ENCODE results near the gene RREB1.
"Not testable (repeated sequence)": the region's sequence is repeated elsewhere in the genome, so short reads cannot be mapped to it uniquely, and the experiment has no call there.

RREB1 gene

DNA sequence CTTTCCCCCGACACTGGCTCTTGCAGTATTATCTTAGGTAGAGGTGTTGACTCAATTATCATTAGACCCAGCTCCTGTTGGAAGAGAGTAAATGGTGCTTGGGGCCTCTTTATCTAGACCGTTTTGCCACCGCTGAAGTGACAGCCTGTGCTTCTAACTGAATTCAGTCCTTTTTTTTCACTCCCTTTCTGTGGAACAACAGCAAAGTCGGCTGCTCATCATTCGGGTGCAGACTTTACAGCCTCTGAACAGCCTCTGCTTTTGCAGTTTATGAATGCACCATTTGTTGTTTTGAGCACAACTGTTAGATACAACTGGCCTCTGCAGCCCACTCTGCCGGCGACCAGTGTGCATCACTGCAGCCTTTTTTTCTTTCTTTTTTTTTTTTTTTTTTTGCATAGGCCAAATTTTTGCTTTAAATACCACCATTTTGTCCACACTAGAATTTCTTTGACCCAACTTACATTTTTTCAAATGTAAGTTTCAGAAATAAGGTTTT lies 35.8 kb downstream of the RREB1 start:
- DNase-seq (ENCODE audit: extremely low read depth in 1 of 2, low read depth in 1 of 2): no peak

DNA sequence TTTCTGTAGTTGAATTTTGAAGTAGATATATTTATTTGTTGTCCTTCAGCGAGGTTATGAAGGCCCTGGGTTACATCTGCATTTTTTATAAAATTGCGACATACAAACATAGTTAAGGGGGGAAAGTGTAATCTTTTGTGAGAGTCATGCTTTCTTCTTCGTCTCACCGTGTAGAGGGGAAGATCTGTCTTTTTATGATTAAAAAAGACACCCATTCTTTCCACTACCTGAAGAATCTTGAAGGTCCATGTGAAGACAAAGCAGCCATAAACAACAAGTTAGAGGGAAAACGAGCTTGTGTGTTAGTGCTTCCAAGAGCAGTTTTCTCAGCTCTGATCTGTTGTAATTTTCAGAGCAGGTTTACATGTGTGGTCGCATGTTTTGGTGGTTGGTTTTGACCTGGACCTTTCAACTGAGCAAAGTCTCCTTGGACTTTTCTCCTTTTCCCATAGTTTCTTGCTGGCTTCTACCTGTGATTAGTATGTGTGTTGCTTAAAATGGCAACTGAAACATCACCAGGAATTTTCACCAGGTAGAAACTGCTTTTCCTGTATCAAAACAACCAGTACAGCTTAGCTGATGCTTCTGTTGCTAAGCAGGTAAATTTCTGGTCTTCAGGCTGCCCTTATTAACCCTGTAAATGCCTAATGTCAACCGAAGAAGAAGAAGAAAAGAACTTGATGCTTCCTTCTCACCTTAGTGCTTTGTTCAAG lies 37.3 kb downstream of the RREB1 start:
- no peak for DNase-seq (ENCODE audit: extremely low read depth in 1 of 2, low read depth in 1 of 2)

DNA sequence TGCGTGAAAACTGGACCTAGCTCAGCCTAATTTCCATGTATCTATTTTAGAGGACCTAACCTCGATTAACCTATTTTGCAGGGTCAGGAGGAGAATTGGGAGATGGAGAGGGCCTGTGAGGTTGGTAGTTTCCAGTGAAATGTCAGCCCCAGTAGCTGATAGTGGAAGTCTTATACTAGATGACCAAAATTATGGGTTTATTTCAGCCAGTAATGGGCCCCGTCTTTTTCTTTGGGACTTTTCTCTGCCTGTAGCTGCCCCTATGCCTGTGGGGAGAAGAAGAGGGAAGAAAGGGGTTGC lies 37.8 kb downstream of the RREB1 start:
- no peak for DNase-seq (ENCODE audit: extremely low read depth in 1 of 2, low read depth in 1 of 2)

DNA sequence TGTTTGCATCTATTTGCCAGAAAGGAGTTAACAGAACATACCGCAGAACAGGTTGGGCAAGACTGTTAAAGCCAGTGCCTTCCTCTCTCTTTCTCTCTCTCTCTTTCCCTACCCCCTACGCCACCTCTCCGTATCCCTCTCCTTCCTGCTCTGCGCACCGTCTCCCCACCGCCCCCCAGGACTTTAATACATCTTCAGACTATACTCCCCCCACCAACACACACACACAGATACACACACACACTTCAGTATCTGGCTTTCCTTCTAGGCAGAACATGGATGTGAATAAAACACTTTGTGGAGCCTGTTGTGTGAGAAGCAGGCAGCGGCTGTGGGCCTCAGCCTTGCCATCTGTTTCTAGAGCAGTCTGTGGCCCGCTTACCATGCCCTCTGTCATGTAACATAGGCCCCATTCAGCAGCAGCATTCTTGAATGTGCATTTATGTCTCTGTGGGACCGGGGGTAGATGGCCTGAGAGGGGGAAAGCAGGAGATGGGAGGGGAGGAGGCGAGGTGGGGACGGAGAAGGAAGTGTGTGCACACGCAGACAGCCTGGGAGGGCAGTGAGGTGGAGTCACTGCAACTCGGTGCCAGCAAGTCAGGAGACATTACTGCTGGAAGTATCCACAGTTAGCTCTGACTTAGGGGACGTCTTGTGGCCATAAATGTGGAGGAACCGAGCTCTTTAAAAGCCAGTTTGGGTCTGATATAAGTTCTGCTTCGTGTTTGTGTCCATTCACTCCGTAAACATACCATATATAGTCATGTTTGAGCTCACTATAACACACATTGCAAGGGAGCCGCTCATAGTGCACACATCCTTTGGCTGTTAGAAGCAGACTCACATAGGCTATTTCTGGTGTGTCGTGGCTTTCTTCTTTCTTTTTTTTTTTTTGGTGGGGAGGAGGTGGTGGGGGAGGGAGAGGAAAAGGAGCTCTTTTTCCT lies 38.4 kb downstream of the RREB1 start:
- DNase-seq (ENCODE audit: extremely low read depth in 1 of 2, low read depth in 1 of 2): no peak

DNA sequence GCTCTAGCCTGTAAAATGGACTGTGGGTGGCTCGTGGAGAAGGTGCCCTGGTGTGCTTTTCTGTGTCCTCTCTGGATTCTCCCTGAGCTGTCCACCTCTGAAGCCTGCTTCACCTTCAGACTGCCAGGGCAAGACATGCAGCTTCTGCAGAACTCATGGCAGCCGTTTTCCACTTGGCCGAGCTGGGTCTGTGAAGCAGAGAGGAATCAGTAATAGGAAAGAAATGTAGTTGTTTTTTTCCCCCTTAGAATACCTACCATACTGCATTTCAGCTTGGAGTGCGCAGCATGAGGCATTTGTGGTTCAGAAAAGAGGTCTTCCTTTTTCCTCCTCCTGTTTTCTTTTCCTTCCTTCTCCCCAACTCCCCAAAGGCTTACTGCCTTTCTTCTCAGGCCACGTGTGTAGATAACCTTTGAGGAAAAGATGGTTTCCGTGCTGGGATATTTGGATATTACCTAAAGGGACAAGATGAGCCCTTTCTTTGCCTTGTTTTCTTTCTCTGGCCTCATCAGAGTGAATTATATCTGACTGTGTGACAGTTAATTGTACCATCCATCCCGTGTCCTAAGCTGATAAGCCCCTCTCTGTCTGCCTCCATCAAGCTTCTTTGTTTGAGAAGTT lies 39.4 kb downstream of the RREB1 start:
- DNase-seq (ENCODE audit: extremely low read depth in 1 of 2, low read depth in 1 of 2): no peak

DNA sequence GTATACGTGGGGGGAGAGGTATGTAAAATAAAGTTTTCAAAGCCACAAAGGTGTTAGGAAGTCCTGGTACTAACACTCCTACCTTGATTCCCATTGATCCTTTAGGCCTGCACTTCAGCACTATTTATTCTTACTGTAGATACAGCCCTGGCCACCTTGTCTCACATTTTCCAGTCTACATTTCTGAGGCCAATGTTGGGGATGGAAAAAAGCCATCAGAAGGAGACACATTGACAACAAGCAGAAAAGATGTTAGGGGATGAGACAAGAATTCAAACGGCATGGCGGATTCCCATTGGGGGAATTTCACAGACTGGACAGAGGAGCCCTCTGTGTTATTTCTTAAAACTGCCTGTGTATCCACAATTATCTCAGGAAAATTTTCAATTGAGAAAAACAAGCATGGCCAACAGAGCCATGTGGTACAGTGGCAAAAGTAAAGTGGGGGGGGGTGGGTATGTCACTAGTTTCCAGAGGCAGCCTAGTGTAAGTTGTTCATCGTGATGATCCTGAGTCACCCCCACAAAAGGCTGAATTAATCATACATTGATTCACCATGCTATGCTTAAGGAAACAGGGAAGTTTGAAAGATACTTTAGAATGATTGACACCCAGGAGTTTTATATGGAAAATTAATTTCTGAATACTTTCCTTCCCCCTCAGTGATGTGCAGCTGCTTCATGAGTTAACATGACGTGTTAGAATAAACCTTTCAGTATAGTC lies 40.5 kb downstream of the RREB1 start:
- DNase-seq (ENCODE audit: extremely low read depth in 1 of 2, low read depth in 1 of 2): no peak

DNA sequence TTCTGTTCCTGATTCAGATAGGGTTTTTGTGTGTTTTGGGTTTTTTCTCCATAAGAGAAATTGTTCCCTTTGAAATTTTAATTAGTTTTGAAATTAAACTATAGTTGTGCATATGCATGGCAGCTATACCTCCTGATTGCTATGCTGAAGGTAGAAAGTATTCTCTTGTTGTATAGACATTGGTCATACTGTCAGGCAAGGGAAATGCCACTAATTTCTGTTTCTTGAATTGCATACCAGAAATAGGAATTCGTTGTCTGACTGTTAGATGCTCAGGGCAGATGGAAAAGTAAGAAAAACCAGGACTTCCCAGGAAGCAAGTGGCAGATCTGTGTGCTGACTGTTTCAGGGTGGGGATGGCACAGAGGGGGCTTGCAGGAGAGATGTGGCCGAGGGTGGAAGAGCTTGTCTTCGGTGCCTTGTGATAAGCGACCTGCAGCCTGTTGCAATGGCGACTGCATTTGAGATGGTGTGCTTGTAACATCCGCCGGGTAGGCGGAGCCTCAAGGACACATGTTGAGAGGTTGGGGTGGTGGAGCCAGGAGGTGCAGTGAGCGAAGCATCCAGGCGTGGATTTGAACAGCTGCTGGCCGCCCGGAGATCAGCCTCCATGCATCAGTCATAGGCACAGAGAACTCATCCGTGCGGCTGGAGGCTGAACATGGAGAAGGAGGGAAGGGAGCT lies 42.8 kb downstream of the RREB1 start:
- DNase-seq (ENCODE audit: extremely low read depth in 1 of 2, low read depth in 1 of 2): no peak

DNA sequence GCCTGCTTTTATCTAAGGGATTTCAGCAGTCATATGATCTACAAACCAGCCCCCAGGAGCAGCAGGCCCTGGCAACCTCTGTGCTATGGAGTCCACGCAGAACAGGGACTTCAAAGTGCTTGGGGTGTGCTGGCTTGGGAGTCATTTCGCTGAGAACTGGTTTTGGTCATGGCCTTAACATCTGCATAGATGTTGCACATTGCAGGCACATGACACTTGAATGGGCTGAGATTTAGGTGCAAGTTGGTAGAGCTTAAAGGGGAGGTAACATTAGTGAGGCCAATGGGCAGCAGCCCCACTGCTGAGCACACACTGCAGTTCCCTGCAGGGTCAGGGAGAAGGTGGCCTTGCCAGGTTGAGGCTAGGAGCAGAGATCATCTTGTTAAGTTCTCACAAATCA lies 43.6 kb downstream of the RREB1 start:
- no peak for DNase-seq (ENCODE audit: extremely low read depth in 1 of 2, low read depth in 1 of 2)

DNA sequence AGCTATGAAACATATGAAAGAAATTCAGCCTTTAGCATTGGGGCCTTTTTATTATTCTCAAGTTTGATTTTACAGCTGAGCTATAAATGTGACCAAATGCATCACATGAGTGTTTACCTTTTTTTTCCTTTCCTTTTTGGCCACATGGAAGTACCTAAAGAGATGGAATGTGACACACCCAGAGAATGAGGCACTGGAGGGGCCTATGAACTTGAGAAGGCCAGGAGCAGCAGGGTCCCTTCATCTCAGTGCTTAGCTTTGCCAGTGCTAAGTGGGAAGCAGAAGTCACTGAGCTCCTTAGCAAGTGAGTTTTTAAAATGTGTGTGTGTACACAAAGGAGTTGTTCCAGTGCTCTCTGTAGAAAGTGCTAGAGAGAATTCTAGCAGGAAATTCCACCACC lies 44.7 kb downstream of the RREB1 start:
- DNase-seq (ENCODE audit: extremely low read depth in 1 of 2, low read depth in 1 of 2): no peak

DNA sequence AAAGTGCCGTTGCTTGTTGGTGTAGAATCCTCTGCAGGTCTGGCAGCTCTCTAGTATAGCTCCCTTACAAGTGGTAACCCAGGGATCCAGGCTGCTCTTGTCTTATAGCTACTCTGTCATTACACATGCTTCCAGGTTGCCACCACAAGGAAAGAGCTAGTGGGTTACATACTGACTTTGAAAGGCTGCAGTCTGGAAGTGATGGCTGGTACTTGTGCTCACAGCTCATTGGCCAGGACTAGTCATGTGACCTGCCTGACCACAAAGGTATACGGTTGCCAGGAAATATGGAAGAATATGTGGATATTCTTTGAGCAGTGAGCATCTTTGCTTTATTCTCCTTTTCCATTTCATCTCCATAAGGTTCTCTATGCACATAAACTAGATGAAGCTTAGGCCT lies 46.0 kb downstream of the RREB1 start:
- DNase-seq (ENCODE audit: extremely low read depth in 1 of 2, low read depth in 1 of 2): no peak

DNA sequence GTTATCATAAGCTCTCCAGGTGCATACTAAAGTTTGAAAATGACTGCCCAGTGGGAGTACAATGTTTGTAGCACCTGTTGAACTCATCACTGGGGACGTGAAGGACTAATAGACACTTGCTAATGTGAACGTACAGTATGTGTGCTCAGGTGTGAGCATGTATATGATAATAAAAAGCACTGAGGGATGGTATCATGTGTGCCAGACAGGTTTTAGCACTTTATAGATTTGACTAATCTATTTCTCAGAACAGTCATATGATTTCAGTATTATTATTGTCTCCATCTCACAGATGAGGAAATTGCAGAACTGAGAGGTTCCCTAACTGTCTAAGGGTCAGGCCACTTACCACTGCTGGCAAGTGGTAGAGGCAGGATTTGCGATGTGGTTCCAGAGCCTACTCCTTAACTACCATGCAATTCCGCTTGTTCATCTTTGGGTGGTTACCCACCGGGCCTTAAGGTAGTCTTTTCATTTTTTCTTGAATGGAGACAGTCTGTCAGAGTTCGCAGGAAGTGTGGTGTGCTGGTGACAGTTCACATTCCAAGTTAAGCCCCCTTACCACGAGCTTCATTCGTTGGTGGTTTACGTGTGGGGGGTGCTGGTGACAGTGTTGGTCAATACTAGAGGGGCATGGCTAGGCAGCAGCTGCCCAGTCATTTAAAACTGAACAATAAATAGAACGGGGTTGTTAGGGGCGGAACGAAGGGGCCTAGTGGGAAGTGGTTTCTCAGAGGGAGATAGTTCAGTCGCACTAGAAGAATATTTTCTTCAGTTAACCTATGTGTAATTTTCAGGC lies 46.8 kb downstream of the RREB1 start:
- no peak for DNase-seq (ENCODE audit: extremely low read depth in 1 of 2, low read depth in 1 of 2)

DNA sequence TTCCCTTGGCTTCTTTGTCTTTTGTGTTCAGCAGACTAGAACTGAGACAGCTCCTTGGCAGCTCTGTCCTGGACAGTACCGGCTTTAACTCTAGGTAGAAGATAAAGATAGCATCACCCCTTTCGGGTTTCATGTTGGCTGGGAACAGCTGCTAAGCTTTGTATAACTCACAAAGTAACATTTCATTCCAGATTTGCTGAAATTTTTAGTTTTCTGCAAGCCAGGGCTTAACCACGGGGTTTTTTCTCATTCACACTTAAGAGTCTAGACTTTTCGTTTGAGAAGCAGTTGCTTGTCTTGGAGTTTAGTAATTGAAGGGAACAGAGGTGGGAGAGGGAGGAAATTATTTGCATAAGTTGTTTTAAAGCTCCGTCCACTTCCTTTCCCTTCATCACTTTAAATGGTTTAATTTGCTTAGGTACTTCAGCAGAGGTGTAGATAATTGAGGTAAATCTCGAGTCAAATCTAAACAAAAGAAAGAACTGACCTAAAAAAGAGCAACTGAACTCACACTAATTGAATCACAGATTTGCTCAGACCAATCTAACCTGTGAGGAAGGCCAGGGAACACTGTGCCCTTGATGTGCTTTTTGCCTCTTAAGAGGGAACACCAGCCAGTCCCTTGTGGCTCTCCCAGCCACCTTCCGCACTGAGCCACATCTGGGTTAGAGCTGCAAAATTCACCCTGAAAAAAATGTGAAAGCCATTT lies 48.3 kb downstream of the RREB1 start:
- DNase-seq (ENCODE audit: extremely low read depth in 1 of 2, low read depth in 1 of 2): no peak

DNA sequence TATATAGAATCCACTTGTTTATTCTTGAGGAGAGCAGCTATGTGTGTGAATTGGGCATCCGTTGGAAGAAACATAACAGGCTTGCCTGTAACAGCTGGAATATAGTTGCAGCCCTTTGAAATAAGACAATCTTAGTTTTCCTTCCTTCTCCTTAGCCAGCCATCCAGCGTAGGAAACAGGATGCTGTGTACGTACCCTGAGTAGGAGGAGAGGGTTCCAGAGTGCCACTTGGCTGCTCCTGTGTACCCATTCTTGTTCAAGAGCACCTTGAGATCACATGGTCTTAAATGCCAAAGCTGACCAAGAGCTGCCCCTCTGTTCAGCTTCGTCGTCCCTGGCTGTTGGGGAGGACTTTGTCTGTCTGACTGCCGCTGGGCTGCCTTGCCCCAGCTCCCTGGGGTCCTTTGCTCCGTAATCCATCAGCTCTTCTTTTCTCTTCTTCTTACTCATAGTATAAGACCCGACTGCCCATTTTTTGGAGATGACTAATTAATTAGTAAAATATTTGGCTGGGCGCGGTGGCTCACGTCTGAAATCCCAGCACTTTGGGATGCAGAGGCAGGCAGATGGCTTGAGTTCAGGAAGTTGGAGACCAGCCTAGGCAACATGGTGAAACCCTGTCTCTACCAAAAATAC lies 49.0 kb downstream of the RREB1 start:
- no peak for DNase-seq (ENCODE audit: extremely low read depth in 1 of 2, low read depth in 1 of 2)

DNA sequence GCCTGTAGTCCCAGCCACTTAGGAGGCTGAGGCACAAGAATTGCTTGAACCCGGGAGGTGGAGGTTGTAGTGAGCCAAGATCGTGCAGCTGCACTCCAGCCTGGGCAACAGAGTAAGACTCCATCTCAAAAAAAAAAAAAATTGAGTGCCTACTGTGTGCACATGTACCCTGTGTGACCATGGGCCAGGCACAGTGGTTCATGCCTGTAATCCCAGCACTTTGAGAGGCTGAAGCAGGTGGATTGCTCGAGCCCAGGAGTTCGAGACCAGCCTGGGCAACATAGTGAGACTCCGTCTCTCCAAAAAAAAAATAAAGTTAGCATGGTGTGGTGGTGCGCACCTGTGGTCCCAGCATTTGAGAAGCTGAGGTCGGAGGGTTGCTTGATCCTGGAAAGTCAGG lies 49.5 kb downstream of the RREB1 start:
- not testable (repeated sequence) for DNase-seq (ENCODE audit: extremely low read depth in 1 of 2, low read depth in 1 of 2)

DNA sequence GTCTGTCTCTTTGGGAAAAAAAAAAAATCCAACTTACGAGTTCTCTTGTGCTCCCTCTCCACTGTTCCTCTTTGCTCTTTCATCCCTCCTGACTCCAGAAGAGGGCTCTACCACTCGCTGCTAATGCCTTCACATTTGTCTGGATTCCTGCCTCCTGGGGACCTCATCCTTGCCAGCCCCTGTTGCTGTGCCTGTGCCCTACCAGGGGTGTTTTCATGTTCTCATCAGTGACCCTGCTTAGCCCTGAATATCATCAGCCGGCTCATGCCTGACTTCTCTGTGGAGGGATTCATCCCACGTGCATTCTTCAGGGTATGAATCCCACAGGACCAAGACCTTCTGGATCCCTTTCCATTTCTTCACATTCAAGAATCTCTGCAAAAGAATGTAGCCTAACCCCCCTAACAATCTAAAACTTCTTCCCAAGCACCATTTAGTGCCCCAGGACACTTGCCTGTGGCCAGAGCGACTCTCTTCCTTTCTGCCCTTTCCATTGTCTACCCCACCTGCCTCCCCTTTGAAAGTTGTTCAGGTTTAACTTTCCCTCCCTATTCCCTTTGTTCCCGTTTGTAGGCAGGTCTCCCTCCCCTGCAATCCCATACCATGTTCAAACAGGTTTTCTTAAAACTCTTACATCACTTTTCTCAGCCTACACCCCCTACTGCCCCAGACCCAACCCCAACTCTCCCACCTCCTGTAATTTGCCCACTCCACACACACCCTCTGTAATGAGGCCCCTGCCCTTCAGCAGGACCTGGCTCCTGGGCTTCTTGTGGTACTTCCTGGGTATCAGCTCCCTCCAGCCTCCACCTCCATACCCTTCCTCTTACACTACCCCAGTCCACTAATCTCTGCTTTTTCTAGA lies 50.2 kb downstream of the RREB1 start:
- DNase-seq (ENCODE audit: extremely low read depth in 1 of 2, low read depth in 1 of 2): no peak

DNA sequence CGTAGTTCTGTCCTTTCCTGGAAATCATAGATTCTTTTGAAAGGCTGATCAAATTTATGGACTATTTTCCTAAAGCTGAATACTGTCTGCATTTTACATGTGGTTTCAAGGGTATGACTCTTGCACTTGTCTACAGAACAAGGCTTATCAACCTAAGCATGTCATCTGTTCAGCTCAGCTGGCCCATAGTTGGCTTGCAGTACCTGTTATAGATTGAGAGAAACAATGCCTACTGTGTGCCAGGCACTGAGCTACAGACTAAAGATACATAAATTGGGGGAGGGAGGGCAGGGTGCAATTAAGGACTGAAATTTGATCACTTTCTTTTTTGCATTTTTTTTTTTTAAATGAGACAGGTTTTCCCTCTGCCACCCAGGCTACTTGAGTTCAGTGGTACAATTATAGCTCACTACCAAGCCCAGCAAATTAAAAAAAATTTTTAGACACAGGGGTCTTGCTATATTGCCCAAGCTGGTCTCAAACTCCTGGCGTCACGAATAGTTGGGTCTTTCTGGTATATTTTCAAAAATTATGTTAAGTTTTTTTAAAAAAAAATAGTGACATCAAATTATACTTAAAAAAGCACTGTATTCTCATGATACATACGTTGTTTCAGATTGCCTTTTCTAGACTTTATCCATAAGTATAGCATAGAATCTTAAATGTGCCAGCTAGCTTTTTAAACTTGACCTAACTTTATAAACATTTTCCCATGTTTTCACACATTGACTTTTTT lies 52.2 kb downstream of the RREB1 start:
- DNase-seq (ENCODE audit: extremely low read depth in 1 of 2, low read depth in 1 of 2): no peak

DNA sequence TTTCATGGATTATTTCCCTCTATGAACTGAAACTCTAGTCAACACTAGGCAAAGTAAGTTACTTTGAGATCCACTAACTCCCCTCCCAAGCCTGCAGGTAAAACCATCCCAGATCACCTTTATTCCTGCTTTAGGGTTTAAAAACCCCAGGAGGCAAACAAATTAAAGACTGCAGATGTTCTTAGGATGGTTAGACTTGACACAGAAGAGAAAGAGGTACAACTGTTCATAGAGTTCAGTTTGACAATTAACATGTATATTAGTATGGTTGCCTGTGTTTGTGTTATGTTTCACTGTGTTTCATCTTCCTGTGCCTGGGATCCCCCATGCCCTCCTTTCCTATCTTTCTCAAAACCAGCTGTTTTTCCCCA lies 53.5 kb downstream of the RREB1 start:
- DNase-seq (ENCODE audit: extremely low read depth in 1 of 2, low read depth in 1 of 2): no peak

Measured in activated CD8-positive, alpha-beta memory T cell treated with anti-CD3 and anti-CD28 coated beads for 1 hour (primary cell).